AG10803 (cell line): ENCODE results near the gene TACC3.

Experiments
- DNase-seq: peaks from one replicate; pipeline ENCODE4 v3.0.0; 2010; ENCODE audit warnings: low read depth
- H3K4me3 ChIP-seq: 2 replicates; pipeline ENCODE4 v1.5.1; 2011; ENCODE audit warnings: mild to moderate bottlenecking, low read length, control low read depth
- TF ChIP-seq, protein P1 (sequence below): conservative IDR thresholded peaks from 2 replicates; pipeline ENCODE4 v1.5.1; 2011; ENCODE audit warnings: mild to moderate bottlenecking, low read length, control low read depth, inconsistent platforms

Gene TACC3

DNA sequence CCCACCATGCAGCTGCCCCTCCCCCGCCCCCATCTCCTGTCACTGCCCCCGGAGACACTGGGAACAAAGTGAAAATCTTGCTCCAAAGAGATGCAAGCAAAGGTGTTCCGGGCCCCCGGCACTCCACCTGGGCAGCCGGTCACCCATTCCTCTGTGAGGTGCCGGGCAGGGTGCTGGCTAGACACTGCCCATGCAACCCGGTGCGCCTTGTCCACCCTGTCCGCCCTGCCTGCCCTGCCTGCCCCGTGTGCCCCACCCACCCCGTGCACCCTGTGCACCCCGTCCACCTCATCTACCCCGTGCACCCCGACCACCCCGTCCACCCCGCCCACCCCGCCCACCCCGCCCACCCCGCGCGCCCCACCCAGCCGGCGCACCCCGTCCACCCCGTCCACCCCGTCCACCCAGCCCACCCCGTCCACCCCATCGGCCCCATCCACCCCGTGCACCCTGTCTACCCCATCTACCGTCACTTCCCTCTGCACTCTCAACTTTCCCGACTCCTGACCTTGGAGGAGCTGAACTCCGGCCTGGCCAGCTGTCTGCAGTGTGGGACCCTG is 39.9 kb downstream of the TACC3 start:
- H3K4me3 ChIP-seq, result no peak overlapping the region
- TF ChIP-seq, protein P1, sequence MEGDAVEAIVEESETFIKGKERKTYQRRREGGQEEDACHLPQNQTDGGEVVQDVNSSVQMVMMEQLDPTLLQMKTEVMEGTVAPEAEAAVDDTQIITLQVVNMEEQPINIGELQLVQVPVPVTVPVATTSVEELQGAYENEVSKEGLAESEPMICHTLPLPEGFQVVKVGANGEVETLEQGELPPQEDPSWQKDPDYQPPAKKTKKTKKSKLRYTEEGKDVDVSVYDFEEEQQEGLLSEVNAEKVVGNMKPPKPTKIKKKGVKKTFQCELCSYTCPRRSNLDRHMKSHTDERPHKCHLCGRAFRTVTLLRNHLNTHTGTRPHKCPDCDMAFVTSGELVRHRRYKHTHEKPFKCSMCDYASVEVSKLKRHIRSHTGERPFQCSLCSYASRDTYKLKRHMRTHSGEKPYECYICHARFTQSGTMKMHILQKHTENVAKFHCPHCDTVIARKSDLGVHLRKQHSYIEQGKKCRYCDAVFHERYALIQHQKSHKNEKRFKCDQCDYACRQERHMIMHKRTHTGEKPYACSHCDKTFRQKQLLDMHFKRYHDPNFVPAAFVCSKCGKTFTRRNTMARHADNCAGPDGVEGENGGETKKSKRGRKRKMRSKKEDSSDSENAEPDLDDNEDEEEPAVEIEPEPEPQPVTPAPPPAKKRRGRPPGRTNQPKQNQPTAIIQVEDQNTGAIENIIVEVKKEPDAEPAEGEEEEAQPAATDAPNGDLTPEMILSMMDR, result no peak
- no peak for DNase-seq

DNA sequence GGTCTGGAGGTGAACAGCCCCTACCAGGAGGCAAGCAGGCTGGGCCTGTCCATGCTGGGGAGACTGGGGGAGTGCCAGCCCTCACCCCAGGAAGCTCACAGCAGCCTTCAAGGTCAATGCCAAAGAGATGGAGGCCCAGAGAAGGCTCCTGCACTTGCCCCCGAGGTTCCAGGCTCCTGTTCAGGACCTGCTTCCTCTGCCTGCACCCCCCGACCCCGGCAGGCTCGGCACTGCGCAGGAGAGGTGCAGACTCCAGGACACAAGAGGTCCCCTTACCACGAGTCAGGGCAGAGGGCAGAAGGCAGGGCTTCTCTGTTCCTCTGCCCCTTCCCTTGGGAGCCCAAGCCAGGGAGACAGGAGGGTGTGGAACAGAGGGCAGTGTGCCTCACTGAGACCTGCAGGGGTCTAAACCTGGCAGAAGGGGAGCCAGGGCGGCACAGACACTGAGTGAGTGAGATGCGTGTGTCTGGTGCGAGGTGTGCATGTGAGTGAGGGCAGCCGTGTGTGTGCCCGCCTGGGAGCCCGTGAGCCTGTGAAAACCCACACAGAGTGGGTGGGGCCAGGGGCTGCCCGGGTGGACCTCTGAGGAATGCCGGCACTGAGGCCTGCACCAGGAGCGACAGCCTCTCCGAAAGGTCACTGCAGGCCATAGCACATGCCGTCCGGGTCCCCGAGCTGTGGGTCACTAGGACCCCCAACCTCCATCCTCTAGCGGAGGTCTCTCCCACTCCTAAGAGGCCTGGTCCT is 41.1 kb downstream of the TACC3 start:
- TF ChIP-seq, protein P1, result no peak
- DNase-seq, result no peak

DNA sequence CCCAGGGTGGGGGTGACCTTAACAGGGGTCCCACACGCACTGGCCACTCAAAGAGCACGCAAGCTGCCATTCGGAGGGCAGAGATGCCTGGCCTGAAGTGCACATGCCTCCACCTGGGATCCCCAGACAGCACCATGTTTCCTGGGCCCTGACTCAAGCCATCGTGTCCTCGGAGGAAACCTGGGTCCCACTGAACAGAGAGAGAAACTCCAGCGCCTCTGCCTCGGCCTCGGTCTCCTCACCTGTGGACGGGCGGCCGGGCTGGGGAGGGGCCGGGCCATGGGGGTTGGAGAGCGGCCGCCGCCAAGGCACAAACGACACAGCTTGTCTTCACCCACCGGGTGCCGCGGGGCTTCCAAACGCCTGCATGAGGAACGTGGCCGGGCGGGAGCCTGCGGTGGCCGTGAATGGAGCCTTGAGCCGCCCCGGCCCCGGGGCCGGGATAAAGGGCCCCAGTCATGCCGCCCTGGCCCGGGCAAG is 41.8 kb downstream of the TACC3 start:
- no peak for DNase-seq
- no peak overlapping the region for H3K4me3 ChIP-seq
- TF ChIP-seq, protein P1, result no peak

More for the DNA sequence above, 41.1 kb downstream of the TACC3 start:
- H3K4me3 ChIP-seq, result no peak overlapping the region

DNA sequence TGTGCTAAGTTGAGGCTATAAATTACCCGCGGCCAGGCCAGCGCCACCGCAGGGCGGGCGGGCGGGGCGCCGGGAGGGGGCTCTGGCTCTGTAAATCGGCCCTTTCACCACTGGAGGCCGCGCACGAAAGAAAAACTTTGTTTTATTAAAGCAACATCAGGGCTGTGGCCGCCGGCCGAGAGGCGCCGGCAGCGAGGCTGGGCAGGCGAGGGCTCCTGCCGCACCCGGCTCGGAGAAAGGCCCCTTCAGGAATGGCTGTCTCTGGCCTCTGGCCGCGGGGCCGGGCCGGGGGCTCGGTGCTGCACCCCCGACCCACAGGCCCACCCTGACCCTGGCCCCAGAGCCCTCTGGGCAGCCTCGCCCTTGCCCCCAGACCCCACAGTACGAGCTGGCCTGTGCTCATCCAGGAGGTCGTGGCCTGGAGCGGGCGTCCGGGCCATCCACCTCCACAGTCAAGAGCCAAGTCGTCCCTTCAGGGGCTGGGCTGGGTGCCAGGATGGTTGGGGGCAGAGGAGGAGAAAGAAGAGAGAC is 42.3 kb downstream of the TACC3 start:
- DNase-seq, result peak; percentile 48
- TF ChIP-seq, protein P1, result peak; percentile 22; the same call in 1 of the 2 replicates
- peak overlapping the region; percentile 3; the same call in 1 of the 2 replicates for H3K4me3 ChIP-seq

DNA sequence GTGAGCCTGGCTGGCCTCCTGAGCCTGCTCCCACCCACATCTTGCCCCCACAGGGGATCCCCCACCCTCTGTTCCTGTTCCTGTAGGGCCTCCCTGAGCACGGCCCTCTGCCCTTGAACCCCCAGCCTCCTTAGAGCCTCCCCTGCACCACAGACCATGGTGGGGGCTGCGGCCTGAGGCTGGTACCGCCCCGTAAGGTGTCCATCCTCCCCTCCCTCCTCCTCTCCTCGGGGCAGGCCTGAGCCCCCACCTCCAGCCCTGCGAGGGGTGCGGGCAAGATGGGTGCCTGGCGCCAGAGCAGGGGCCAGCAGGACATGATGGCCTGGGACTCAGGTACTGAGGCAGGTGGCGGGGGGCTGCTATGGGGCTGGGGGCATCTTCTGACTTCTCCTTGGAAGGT is 43.3 kb downstream of the TACC3 start:
- no peak overlapping the region for H3K4me3 ChIP-seq
- TF ChIP-seq, protein P1, result no peak
- DNase-seq, result no peak

DNA sequence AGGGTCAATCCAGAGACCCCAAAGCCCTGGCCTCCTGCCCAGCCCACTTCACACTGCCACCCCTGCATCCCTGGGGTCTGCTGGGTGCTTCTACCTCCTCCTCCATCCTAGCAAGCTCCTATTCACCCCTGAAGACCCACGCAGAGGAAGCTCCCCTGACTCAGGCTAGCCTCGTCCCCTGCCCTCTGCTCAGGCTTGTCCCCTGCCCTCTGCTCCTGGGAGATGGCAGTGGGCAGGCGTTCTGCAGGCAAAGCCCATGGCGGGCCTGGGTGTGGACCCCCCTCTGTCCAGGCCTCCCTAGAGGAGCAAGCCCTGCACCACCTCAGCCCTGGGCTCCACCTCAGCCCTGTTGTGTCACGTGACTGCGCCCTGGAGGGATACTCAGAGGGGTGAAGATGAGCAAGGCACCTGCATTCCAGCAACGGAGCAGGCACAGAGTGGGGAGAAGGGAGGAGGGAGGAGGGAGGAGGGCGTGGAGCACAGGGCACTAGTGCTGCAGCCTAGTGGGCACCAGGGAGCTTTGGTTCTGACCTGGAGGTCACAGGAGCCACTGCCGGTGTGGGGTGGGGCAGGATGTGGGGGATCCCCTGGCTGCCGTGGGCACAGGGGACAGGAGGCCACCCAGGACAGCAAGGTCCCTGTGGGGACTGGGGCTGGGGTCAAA is 44.2 kb downstream of the TACC3 start:
- no peak overlapping the region for H3K4me3 ChIP-seq
- DNase-seq, result no peak
- TF ChIP-seq, protein P1, result no peak
